H9 (cell line): ENCODE data around the gene GCLM. TPM values are rescaled to one million over a fixed set of nuclear protein-coding genes. Genes with fewer than 3 reads are reported as not detected.

Experiments
- DNase-seq: peaks from one replicate; pipeline ENCODE4 v3.0.0-alpha.2; 2017
- H2AFZ ChIP-seq: one replicate; pipeline ENCODE4 v1.6.1; 2013; ENCODE audit warnings: mild to moderate bottlenecking, low read length, control low read depth, moderate library complexity
- H2AK5ac ChIP-seq: 2 replicates; pipeline ENCODE4 v1.6.1; 2013; ENCODE audit warnings: low read length, control low read depth, mixed read lengths; ENCODE audit not compliant: insufficient read length
- H2BK120ac ChIP-seq: one replicate; pipeline ENCODE4 v1.6.1; 2013; ENCODE audit warnings: low read depth, mild to moderate bottlenecking, low read length, control low read depth, inconsistent platforms; ENCODE audit not compliant: poor library complexity, severe bottlenecking
- H2BK12ac ChIP-seq: 2 replicates; pipeline ENCODE4 v1.6.1; 2013; ENCODE audit warnings: low read length, control low read depth, mixed read lengths, low read depth; ENCODE audit not compliant: insufficient read length
- H2BK15ac ChIP-seq: 2 replicates; pipeline ENCODE4 v1.6.1; 2013; ENCODE audit warnings: low read depth, low read length, control low read depth
- H2BK20ac ChIP-seq: one replicate; pipeline ENCODE4 v1.6.1; 2013; ENCODE audit warnings: low read depth, mild to moderate bottlenecking, low read length, control low read depth, inconsistent platforms; ENCODE audit not compliant: poor library complexity, severe bottlenecking
- H2BK5ac ChIP-seq: 2 replicates; pipeline ENCODE4 v1.6.1; 2013; ENCODE audit warnings: low read length, control low read depth, mixed read lengths; ENCODE audit not compliant: insufficient read length
- H3K14ac ChIP-seq: 2 replicates; pipeline ENCODE4 v1.6.1; 2013; ENCODE audit warnings: low read length, control low read depth; ENCODE audit not compliant: insufficient read depth
- H3K18ac ChIP-seq: 2 replicates; pipeline ENCODE4 v1.6.1; 2013; ENCODE audit warnings: low read depth, mild to moderate bottlenecking, mixed read lengths, low read length, control low read depth; ENCODE audit not compliant: insufficient read length
- H3K23ac ChIP-seq: 2 replicates; pipeline ENCODE4 v1.6.1; 2013; ENCODE audit warnings: low read length, control low read depth, mixed read lengths, low read depth; ENCODE audit not compliant: insufficient read length
- H3K23me2 ChIP-seq: 2 replicates; pipeline ENCODE4 v1.6.1; 2013; ENCODE audit warnings: low read depth, mild to moderate bottlenecking, mixed read lengths, low read length, control low read depth; ENCODE audit not compliant: insufficient read length, poor library complexity, severe bottlenecking
- H3K27ac ChIP-seq: 2 replicates; pipeline ENCODE4 v1.5.1; 2013; ENCODE audit warnings: low read length, control low read depth, mixed read lengths, low read depth; ENCODE audit not compliant: insufficient read length
- H3K27me3 ChIP-seq: 2 replicates; pipeline ENCODE4 v1.6.1; 2013; ENCODE audit warnings: low read length, control low read depth, inconsistent platforms; ENCODE audit not compliant: insufficient read depth
- H3K4ac ChIP-seq: 2 replicates; pipeline ENCODE4 v1.6.1; 2013; ENCODE audit warnings: low read depth, mild to moderate bottlenecking, control low read depth, inconsistent platforms, low read length, moderate library complexity
- H3K4me1 ChIP-seq: 2 replicates; pipeline ENCODE4 v1.6.1; 2013; ENCODE audit warnings: low read length, control low read depth, inconsistent platforms; ENCODE audit not compliant: insufficient read depth
- H3K4me2 ChIP-seq: 2 replicates; pipeline ENCODE4 v1.6.1; 2013; ENCODE audit warnings: low read length, control low read depth, mixed read lengths; ENCODE audit not compliant: insufficient read length, insufficient read depth
- H3K56ac ChIP-seq: 2 replicates; pipeline ENCODE4 v1.6.1; 2013; ENCODE audit warnings: low read depth, mild to moderate bottlenecking, mixed read lengths, low read length, control low read depth; ENCODE audit not compliant: insufficient read length
- H3K79me1 ChIP-seq: 2 replicates; pipeline ENCODE4 v1.6.1; 2013; ENCODE audit warnings: low read depth, mild to moderate bottlenecking, moderate library complexity, low read length, control low read depth, inconsistent platforms; ENCODE audit not compliant: insufficient read depth, poor library complexity, severe bottlenecking
- H3K79me2 ChIP-seq: 2 replicates; pipeline ENCODE4 v1.6.1; 2013; ENCODE audit warnings: low read length, control low read depth, inconsistent platforms; ENCODE audit not compliant: insufficient read depth
- H3K9ac ChIP-seq: 2 replicates; pipeline ENCODE4 v1.6.1; 2013; ENCODE audit warnings: low read length, control low read depth, mixed read lengths; ENCODE audit not compliant: insufficient read length; ENCODE audit errors: extremely low read depth
- H3K9me3 ChIP-seq: one replicate; pipeline ENCODE4 v1.6.1; 2013; ENCODE audit warnings: low read depth, low read length, inconsistent platforms; ENCODE audit not compliant: control insufficient read depth
- H3T11ph ChIP-seq: one replicate; pipeline ENCODE4 v1.6.1; 2013; ENCODE audit warnings: mild to moderate bottlenecking, low read length, control low read depth, inconsistent platforms
- H4K20me1 ChIP-seq: one replicate; pipeline ENCODE4 v1.6.1; 2013; ENCODE audit not compliant: control insufficient read depth, insufficient read length, insufficient read depth
- H4K5ac ChIP-seq: 2 replicates; pipeline ENCODE4 v1.6.1; 2013; ENCODE audit warnings: low read depth, mild to moderate bottlenecking, mixed read lengths, low read length, control low read depth; ENCODE audit not compliant: insufficient read length
- H4K8ac ChIP-seq: replicated peaks from 2 replicates; pipeline ENCODE4 v1.6.1; 2013; ENCODE audit warnings: low read length, control low read depth, mixed read lengths, low read depth; ENCODE audit not compliant: insufficient read length
- H4K91ac ChIP-seq: 2 replicates; pipeline ENCODE4 v1.6.1; 2013; ENCODE audit warnings: low read depth, mild to moderate bottlenecking, moderate library complexity, mixed read lengths, low read length, control low read depth; ENCODE audit not compliant: insufficient read length
- H3K27ac Mint-ChIP-seq, 3 experiments: 2 replicates in 2 of 3; 3 replicates in 1 of 3; pipeline ENCODE4 v1.8.0; 2020 to 2021; ENCODE audit warnings: mixed read lengths in 3 of 3, mild to moderate bottlenecking in 1 of 3, moderate library complexity in 1 of 3
- H3K27me3 Mint-ChIP-seq: 2 replicates; pipeline ENCODE4 v1.8.0; 2021; ENCODE audit warnings: low read depth, mild to moderate bottlenecking, moderate library complexity, mixed read lengths
- H3K36me3 Mint-ChIP-seq, 3 experiments: 2 replicates in 2 of 3; 3 replicates in 1 of 3; pipeline ENCODE4 v1.8.0; 2020 to 2021; ENCODE audit warnings: low read depth in 3 of 3, mixed read lengths in 3 of 3; ENCODE audit not compliant: insufficient read depth in 1 of 3
- H3K4me1 Mint-ChIP-seq, 2 experiments: 2 replicates each; pipeline ENCODE4 v1.8.0; 2020; ENCODE audit warnings: mixed read lengths in 2 of 2
- H3K4me3 Mint-ChIP-seq, 2 experiments: 2 replicates in 1 of 2; 3 replicates in 1 of 2; pipeline ENCODE4 v1.8.0; 2020 to 2021; ENCODE audit warnings: mild to moderate bottlenecking in 2 of 2, mixed read lengths in 2 of 2, moderate library complexity in 1 of 2
- H3K9me3 Mint-ChIP-seq, 2 experiments: 2 replicates in 1 of 2; 3 replicates in 1 of 2; pipeline ENCODE4 v1.8.0; 2020; ENCODE audit warnings: mild to moderate bottlenecking in 2 of 2, mixed read lengths in 2 of 2, moderate library complexity in 1 of 2
- WGBS: extraction: QIAGEN DNeasy Blood & Tissue Kit; methylation state at CpG from one replicate; pipeline ENCODE4 v1.1.7; 2013; ENCODE audit warnings: missing lambda C conversion rate, low lambda C conversion rate, mixed read lengths; ENCODE audit not compliant: insufficient read length; ENCODE audit errors: extremely low coverage; 5-methylcytosine and 5-hydroxymethylcytosine counted together
- total RNA-seq: library from RNA; stranded (reverse); gene quantifications from 2 replicates; pipeline ENCODE4 v1.2.1, GENCODE V29; 2021
- TF ChIP-seq, protein P1 (sequence below): fragments of 200-600 bp; sonication (generic); conservative IDR thresholded peaks from 3 replicates; pipeline ENCODE4 v1.8.0; 2021; ENCODE audit warnings: antibody characterized with exemption, mild to moderate bottlenecking

Gene GCLM
- total RNA-seq, 1 experiment from 2014 or later, result 14.9 TPM

DNA sequence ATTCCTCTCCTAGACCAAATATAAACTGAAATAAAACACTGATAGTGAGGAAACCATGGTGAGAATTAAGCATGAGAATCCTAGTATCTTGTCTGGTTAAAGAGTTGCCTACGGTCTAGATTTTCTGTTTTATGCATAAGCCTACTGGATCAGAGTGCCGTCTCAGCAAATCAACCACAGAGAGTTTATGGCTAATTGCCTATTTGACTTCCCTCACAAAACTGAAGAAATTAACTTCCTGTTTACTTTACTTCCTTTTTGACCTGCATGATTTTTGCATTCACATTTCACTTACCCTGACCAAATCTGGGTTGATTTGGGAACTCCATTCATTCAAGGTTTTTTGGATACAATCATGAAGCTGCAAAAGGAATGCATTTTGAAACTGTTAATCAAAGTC lies 5.0 kb downstream of the GCLM start:
- no peak for DNase-seq
- Histone ChIP-seq H2AK5ac (no peak overlapping the region), H3K18ac (no peak overlapping the region), H3K23ac (no peak overlapping the region), H3K56ac (no peak overlapping the region), H4K91ac (no peak overlapping the region), H2BK20ac (no peak overlapping the region), H3K79me1 (no peaks in the 10 kb centered on the region), H3K4me2 (no peak overlapping the region), H3T11ph (no peak overlapping the region), H3K4ac (no peak overlapping the region), H4K20me1 (no peaks in the 10 kb centered on the region), H2AFZ (no peak overlapping the region), H2BK120ac (no peak overlapping the region), H3K27me3 (no peaks in the 10 kb centered on the region), H2BK12ac (no peak overlapping the region), H2BK5ac (no peak overlapping the region), H3K9me3 (no peaks in the 10 kb centered on the region), H4K5ac (no peak overlapping the region), H3K23me2 (peaks cover 6% of the 10 kb centered on the region), H3K27ac (no peak overlapping the region), H3K9ac (no peak overlapping the region), H3K79me2 (peaks cover 5% of the 10 kb centered on the region; the same call in 1 of the 2 replicates), H2BK15ac (no peak overlapping the region), H4K8ac (no peak overlapping the region), H3K14ac (no peak overlapping the region), H3K4me1 (no peaks in the 10 kb centered on the region)
- Mint-ChIP-seq H3K27ac (no peak overlapping the region), H3K4me3 (no peak overlapping the region), H3K36me3 (peaks cover 0 to 3% (median 0%) of the 10 kb centered on the region in 3 experiments; a peak in 4 of 7 replicates), H3K27me3 (0 out of 2 replicates have a peak, but pooled peaks cover 3% of the 10 kb centered on the region), H3K4me1 (peaks cover 14 to 23% of the 10 kb centered on the region in 2 experiments), H3K9me3 (peaks cover 0 to 2% of the 10 kb centered on the region in 2 experiments; a peak in 1 of 5 replicates)
- WGBS, result no CpG with 5 or more reads among the region's 2 CpGs
- TF ChIP-seq, protein P1, sequence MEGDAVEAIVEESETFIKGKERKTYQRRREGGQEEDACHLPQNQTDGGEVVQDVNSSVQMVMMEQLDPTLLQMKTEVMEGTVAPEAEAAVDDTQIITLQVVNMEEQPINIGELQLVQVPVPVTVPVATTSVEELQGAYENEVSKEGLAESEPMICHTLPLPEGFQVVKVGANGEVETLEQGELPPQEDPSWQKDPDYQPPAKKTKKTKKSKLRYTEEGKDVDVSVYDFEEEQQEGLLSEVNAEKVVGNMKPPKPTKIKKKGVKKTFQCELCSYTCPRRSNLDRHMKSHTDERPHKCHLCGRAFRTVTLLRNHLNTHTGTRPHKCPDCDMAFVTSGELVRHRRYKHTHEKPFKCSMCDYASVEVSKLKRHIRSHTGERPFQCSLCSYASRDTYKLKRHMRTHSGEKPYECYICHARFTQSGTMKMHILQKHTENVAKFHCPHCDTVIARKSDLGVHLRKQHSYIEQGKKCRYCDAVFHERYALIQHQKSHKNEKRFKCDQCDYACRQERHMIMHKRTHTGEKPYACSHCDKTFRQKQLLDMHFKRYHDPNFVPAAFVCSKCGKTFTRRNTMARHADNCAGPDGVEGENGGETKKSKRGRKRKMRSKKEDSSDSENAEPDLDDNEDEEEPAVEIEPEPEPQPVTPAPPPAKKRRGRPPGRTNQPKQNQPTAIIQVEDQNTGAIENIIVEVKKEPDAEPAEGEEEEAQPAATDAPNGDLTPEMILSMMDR, result no peak
